GM19193 (cell line): ENCODE data around the gene KPNA3.

ENCODE experiments used
- POLR2A ChIP-seq: IDR thresholded peaks from 4 replicates; pipeline ENCODE4 v1.6.1; 2011; ENCODE audit not compliant: insufficient read depth, insufficient read length; ENCODE audit errors: extremely low read depth

The KPNA3 gene

DNA sequence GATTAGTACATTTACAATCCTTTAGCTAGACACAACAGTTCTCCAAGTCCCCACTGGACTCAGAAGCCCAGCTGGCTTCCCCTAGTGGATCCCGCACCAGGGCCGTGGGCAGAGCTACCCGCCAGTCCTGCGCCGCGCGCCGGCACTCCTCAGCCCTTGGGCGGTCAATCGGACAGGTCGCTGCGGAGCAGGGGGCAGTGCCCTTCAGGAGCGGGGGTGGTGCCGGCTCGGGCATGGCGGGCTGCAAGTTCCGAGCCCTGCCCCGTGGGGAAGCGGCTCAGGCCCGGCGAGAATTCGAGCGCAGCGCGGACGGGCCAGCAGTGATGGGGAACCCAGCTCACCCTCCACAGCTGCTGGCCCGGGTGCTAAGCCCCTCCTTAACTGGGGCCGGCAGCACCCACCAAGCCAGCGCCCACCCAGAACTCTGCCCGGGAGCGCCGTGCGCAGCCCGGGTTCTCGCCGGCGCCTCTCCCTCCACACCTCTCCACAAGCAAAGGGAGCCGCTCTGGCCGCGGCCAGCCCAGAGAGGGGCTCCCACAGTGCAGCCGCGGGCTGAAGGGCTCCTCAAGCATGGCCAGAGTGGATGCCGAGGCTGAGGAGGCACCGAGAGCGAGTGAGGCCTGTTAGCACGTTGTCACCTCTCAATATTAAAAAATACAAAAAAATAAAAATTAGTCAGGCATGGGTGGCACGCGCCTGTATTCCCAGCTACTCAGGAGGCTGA, 114.1 kb downstream of the KPNA3 start:
- no peak for TF ChIP-seq POLR2A

DNA sequence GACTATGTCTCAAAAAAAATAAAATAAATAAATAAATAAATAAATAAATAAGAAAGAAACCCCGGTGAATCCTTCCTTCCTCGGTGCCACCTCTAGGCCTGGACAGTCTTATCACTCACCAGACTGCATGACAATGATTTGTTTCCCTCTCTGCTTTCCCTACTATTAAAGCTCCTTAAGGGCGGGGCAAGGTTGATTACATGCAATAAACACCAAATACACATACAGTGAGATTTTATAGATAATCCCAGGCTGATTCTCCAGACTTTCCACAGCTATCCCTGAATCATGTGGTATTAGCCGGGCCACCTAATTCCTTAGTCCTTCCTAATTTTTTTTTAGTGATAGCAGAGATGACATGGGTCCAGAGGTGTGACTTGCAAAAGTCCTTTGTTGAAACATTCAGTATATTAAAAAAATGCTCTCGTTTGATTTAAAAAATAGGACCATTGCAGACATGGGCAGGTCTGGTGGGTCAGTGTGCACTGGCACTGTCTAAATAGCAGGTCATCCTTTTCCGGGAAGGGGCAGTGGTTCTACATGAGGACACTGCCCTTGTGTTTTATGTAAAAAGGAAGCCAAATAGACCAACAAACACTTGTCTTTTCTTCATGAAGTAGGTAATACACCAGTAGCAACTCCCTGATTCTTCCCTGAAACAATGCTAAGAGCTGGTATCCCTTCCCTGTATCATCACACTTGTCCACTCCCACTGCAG, 115.7 kb downstream of the KPNA3 start:
- no peak for TF ChIP-seq POLR2A

DNA sequence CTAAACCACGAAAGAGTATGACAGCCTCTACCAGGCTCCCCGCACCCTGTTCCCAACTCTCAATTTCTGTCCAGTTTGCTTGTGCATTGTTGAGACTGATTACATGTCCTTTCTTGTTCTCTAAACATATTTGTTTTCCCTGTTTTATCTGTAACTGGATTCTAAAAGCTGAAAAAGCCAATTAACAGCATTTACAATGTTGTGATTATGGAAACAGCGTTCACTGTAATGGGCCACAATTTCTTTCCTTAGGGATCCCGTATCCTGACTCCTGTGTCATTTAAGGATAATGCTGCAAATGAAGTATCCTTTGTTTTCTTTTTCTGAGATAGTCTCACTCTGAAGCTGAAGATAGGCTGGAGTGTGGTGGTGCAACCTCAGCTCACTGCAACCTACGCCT, 121.7 kb downstream of the KPNA3 start:
- TF ChIP-seq POLR2A, result no peak

DNA sequence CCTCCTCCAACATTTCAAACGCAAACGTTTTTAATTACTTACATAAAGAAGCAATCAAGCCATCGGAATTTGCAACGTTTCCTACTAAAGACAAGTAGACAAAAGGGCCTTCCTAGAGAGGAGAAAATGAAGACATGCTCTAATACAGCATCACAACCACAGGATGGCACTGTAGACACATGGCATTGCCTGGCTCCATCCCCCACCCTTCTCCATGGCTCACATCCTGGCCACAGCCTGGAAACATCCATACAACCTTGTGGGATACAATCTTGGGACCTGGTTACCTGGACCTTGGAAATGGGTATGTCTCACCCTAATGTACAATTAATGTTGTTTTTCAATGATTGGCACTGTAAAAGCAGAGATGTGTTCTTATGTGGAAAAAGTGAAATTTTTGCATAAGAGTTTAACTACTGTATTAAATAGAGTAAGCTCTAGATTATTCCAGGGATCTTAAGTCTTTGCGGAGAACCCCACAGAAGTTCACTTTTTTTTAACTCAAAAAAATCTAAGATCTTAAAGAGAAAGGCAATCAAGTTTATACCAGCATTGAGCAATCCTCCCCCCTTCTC, 122.7 kb downstream of the KPNA3 start:
- TF ChIP-seq POLR2A, result no peak

DNA sequence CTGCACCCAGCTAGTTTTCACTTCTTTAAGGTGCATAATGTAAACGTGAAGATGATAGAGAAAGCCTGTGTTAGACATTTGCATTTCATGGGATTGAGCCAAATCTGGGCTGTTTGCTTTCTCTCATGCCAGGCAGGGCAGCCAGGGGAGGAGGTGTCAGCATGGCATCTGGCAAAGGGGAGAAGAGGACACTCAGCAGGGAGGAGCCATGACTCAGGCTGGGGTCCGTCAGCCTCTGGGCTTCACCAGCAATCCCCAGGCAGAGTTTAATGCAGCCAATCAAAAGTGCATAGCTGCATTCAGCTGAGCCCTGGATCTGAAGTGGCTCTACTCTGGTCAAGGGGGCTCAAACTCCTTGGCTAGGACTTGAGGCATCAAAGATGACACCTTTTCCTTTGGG, 124.7 kb downstream of the KPNA3 start:
- no peak for TF ChIP-seq POLR2A

DNA sequence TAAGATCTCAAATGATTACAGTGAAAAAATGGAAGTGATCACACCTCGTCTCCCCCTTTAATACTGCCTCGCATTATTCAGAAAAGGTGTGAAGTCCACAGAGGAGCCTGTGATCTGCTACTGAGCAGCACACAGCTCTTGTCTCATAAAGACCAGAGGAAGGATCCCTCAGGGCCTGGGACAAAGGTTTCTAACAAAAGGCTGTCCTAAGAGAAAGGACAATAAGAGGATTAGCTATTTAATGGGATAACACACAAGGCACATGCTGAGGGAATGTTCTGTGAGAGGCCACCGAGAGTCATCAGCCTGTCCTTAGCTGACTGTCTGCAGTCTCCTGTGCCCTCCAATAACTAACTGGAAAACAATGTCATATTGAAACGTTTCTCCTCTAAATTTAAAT, 127.9 kb downstream of the KPNA3 start:
- TF ChIP-seq POLR2A, result no peak

DNA sequence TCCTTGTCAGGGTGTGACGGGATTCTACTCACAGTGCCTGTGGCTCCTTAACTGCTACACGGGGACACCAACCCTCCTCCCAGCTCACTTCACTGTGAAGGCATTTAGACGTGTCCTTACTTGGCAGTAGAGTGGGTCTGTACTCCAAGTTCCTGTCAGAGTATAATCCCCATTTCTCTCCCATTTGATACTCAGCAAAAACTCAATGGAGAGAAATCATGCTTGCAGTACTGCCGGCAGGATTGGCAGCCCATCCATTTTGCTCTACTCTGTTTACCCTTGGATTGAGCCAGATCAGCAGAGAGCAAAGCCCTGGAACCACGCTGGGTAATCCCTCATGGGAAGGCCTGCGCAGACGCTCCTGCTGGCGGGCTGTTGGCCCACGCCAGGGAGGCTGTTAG, 135.2 kb downstream of the KPNA3 start:
- no peak for TF ChIP-seq POLR2A

DNA sequence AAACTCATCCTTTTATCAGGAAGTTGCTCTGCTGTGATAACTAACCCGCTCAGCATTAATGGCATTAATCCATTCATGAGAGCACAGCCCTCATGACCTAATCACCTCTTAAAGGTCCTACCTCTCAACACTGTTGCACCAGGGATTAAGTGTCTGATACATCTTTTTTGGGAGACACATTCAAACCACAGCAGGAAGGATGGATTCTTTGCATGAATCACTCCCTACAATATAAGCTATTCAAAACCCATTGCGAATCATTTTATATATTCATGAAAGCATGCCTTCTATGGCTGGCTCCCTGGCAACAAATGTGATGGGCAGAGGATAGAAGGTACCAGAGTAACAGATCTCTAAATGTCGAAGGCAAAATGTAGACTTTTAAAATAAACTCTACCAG, 136.6 kb downstream of the KPNA3 start:
- TF ChIP-seq POLR2A, result no peak

DNA sequence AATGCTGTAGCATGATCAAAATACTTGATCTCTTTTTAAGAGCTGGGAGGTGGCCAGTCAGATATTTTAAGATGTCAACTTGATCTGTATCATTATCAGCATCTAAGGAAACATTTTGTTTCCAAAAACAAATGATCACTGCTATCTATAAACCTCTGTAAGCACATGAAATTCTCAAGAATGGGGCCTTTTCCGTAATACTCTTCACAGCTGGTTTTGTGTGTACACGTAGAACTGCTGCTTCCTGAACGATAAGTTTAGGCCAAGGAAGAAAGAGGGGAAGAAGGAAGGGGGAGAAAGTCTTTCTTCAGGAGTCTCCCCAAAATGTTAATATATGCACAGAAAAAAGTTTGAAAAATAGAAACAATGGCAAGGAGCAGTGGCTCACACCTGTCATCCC, 138.5 kb downstream of the KPNA3 start:
- no peak for TF ChIP-seq POLR2A

DNA sequence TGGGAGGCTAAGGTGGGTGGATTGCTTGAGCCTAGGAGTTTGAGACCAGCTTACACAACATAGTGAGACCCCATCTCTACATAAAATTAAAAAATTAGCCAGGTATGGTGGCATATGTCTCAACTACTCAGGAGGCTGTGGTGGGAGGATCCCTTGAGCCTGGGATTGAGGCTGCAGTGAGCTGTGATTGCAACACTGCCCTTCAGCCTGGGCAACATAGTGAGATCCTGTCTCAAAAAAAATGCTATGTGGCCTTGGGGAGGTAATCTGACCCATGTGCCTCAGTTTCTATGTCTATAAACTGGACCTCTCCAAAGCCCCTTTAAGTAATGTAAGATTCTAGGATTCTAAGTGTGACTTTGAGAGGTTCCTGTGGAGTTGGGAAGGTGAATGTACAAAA, 139.0 kb downstream of the KPNA3 start:
- TF ChIP-seq POLR2A, result no peak

DNA sequence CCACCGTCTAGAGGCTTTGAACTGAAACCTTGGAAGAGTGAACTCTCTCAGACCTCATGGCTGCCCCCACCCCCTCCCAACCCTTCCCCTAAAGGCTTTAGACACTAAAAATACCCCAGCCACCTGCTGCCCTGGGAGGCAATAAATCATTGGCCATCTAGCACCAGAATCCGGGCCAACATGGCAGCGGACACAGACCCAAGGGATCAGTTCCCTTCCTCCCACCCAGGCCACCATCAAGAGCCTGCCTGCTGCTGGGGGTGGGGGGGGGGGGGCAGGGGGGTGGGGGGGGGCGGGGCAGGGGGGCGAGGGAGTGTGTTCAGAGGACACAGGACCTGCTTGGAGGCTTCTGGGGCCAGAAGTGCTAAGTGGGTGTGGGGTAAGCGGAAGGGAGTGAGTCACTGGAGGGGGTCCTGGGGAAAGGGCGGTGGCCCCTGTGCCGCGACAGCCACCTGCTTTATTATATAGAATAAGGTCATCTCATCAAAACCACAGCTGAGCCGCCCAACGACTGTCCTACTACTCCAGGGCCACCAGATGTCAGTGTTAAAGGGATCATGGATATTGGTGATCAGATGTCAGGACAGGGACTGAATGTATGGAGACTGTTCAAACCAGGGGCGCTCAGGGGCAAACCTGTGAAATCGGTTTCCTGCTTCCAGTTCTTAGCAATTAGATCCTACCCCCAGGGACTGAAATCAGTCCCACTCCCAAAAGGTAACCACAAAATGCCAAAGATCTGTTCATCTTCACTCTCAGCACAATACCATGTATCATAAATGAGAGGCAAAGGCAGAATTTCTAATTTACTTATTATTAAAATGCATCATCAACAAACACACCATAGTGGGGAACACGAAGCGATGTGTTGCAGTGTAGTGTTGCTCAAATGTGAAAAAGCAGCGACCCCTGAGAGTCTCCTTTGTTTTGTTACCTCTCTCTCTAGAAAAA, 139.9 kb downstream of the KPNA3 start:
- TF ChIP-seq POLR2A, result no peak

DNA sequence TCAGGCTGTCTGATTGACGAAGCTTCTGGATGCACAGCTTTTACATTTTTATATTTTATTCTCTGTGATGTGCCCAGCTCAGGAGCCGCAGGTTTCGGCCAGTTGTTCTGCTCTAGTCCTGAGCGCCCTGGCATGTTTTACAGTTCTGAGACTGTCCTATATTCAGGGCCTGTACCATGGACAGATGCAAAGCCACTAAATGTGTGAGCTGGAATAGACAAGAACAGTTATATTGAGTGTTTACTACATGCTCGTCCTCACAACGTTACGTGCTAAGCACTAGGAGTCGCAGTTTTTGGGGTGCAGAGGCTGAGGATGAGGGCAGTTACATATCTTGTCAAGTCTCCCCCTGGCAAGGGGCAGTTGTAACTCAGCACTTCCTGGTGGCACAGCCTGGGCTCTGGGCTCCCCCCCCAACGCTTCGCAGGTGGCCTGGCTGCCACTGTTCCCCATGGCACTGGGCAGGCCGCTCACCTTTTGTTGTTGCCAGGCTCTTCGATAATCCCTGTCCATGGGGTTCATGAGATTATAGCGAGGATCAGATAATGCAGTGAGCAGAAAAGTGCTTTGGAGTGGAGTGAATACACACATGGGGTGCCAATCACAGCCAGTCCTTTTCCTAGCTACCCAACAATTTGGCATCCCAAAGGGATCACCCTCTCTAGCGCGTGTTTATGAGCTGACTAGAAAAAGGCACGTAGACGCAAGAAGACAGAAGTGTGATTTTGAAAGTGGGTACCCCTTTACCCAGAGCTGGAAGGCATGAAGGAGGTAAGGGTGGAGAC, 140.7 kb downstream of the KPNA3 start:
- no peak for TF ChIP-seq POLR2A

DNA sequence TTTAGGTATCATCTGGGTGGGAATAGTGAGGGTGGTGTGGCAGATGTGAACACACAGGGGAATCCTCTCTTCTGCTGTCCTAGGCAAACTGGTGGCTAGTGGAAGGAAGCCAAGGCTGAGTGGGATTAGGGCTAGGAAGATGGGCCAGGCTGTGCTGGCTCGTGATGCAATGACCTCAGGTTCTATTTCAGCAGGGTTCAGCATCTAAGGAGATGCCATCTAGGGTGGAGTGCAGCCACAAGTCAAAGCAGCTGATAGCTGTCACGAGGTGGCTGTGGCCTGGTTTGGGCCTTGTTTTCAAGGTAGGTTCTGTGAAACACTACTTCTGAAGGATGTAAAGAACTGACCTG, 142.5 kb downstream of the KPNA3 start:
- no peak for TF ChIP-seq POLR2A
